WTC11 (cell line): ENCODE results near the gene COL26A1. TPM values are rescaled to one million over a fixed set of nuclear protein-coding genes. Genes with fewer than 3 reads are reported as not detected.

Source experiments
- ATAC-seq: fragments of 200-7000 bp; cut with Tn5 transposase; 2 replicates; pipeline ENCODE4 v1.10.0; 2021; ENCODE audit warnings: mild to moderate bottlenecking, moderate library complexity
- CTCF ChIA-PET: fragments of 300-600 bp; sonication (Branson Sonifier 250); formaldehyde crosslinking; loops from one replicate; lab custom pipeline; 2021; ENCODE audit warnings: antibody characterized with exemption; lab: Charles Lee
- POLR2A ChIA-PET: fragments of 350-600 bp; sonication (Branson Sonifier 250); formaldehyde crosslinking; loops from one replicate; lab custom pipeline; 2021; ENCODE audit warnings: antibody characterized with exemption; lab: Charles Lee
- DNase-seq: peaks from one replicate; pipeline ENCODE4 v3.0.0; 2021; ENCODE audit warnings: low spot score
- H3K27ac Mint-ChIP-seq: 2 replicates; pipeline ENCODE4 v1.8.0; 2021; ENCODE audit warnings: mixed read lengths
- H3K27me3 Mint-ChIP-seq: 2 replicates; pipeline ENCODE4 v1.8.0; 2021; ENCODE audit warnings: low read depth, mild to moderate bottlenecking, moderate library complexity, mixed read lengths
- H3K36me3 Mint-ChIP-seq: 2 replicates; pipeline ENCODE4 v1.8.0; 2021; ENCODE audit warnings: mixed read lengths
- H3K4me1 Mint-ChIP-seq: 2 replicates; pipeline ENCODE4 v1.8.0; 2022; ENCODE audit warnings: mixed read lengths
- H3K4me3 Mint-ChIP-seq: 2 replicates; pipeline ENCODE4 v1.8.0; 2021; ENCODE audit warnings: mild to moderate bottlenecking, moderate library complexity, mixed read lengths
- H3K9me3 Mint-ChIP-seq: 2 replicates; pipeline ENCODE4 v1.8.0; 2021; ENCODE audit warnings: mixed read lengths
- ARID4B ChIP-seq: sonication (generic); formaldehyde crosslinking; IDR thresholded peaks from 2 replicates; pipeline ENCODE4 v1.8.0; 2023; ENCODE audit warnings: missing genetic modification reagents, mild to moderate bottlenecking, borderline replicate concordance
- ATF1 ChIP-seq: sonication (generic); formaldehyde crosslinking; IDR thresholded peaks from 2 replicates; pipeline ENCODE4 v1.8.1; 2023; ENCODE audit warnings: mild to moderate bottlenecking, moderate library complexity, missing genetic modification reagents
- ATF2 ChIP-seq: sonication (generic); formaldehyde crosslinking; IDR thresholded peaks from 2 replicates; pipeline ENCODE4 v1.8.1; 2022; ENCODE audit warnings: low read depth, missing genetic modification reagents, borderline replicate concordance
- CREM ChIP-seq: sonication (generic); formaldehyde crosslinking; IDR thresholded peaks from 2 replicates; pipeline ENCODE4 v1.8.1; 2022; ENCODE audit warnings: mild to moderate bottlenecking, missing genetic modification reagents, moderate library complexity
- ETV6 ChIP-seq: sonication (generic); formaldehyde crosslinking; IDR thresholded peaks from 2 replicates; pipeline ENCODE4 v1.8.1; 2022; ENCODE audit warnings: mild to moderate bottlenecking, missing genetic modification reagents
- FOXP1 ChIP-seq: sonication (generic); formaldehyde crosslinking; IDR thresholded peaks from 2 replicates; pipeline ENCODE4 v1.8.0; 2022; ENCODE audit warnings: missing genetic modification reagents, mild to moderate bottlenecking, moderate library complexity, borderline replicate concordance
- JAZF1 ChIP-seq: fragments of 250-450 bp; sonication (Bioruptor Pico); IDR thresholded peaks from 2 replicates; pipeline ENCODE4 v1.9.0; 2021; ENCODE audit warnings: moderate library complexity, mild to moderate bottlenecking, inconsistent platforms
- KAT7 ChIP-seq: sonication (generic); formaldehyde crosslinking; IDR thresholded peaks from 2 replicates; pipeline ENCODE4 v1.8.1; 2023; ENCODE audit warnings: missing genetic modification reagents, mild to moderate bottlenecking, borderline replicate concordance
- MAX ChIP-seq: sonication (generic); formaldehyde crosslinking; IDR thresholded peaks from 2 replicates; pipeline ENCODE4 v1.8.0; 2022; ENCODE audit warnings: mild to moderate bottlenecking, missing genetic modification reagents
- NFYB ChIP-seq: sonication (generic); formaldehyde crosslinking; conservative IDR thresholded peaks from 2 replicates; pipeline ENCODE4 v1.8.0; 2022; ENCODE audit warnings: low read depth, missing genetic modification reagents
- NR2C2 ChIP-seq: sonication (generic); formaldehyde crosslinking; IDR thresholded peaks from 2 replicates; pipeline ENCODE4 v1.8.0; 2022; ENCODE audit warnings: mild to moderate bottlenecking, missing genetic modification reagents
- PREB ChIP-seq: sonication (generic); formaldehyde crosslinking; IDR thresholded peaks from 2 replicates; pipeline ENCODE4 v1.8.1; 2022; ENCODE audit warnings: mild to moderate bottlenecking, missing genetic modification reagents, moderate library complexity, borderline replicate concordance
- RORB ChIP-seq: fragments of 250-450 bp; sonication (Bioruptor Pico); IDR thresholded peaks from 2 replicates; pipeline ENCODE4 v1.9.0; 2021; ENCODE audit warnings: mild to moderate bottlenecking
- TCF7 ChIP-seq: sonication (generic); formaldehyde crosslinking; IDR thresholded peaks from 2 replicates; pipeline ENCODE4 v1.8.0; 2022; ENCODE audit warnings: mild to moderate bottlenecking, low read depth, missing genetic modification reagents, moderate library complexity
- ZBTB21 ChIP-seq: sonication (generic); formaldehyde crosslinking; IDR thresholded peaks from 2 replicates; pipeline ENCODE4 v1.8.1; 2023; ENCODE audit warnings: mild to moderate bottlenecking, missing genetic modification reagents, borderline replicate concordance
- ZNF263 ChIP-seq: sonication (generic); formaldehyde crosslinking; IDR thresholded peaks from 2 replicates; pipeline ENCODE4 v1.8.1; 2022; ENCODE audit warnings: low read depth, mild to moderate bottlenecking, moderate library complexity, missing genetic modification reagents
- ZNF396 ChIP-seq: fragments of 250-450 bp; sonication (Bioruptor Pico); IDR thresholded peaks from 2 replicates; pipeline ENCODE4 v1.8.0; 2021; ENCODE audit warnings: mild to moderate bottlenecking, moderate library complexity, borderline replicate concordance
- ZNF416 ChIP-seq: fragments of 250-450 bp; sonication (Bioruptor Pico); IDR thresholded peaks from 2 replicates; pipeline ENCODE4 v1.9.0; 2021; ENCODE audit warnings: mild to moderate bottlenecking, inconsistent platforms
- total RNA-seq: library from RNA; stranded (reverse); gene quantifications from 3 replicates; pipeline ENCODE4 v1.2.3, GENCODE V29; 2021

COL26A1 gene
- total RNA-seq, 1 experiment from 2014 or later: 64.4 TPM

GRCh38 chr7:101436221-101436735 is 73.6 kb downstream of the COL26A1 start:
- Mint-ChIP-seq H3K27ac (peak overlapping the region; percentile 53; the same call in 1 of the 2 replicates), H3K36me3 (no peaks in the 10 kb centered on the region), H3K9me3 (no peaks in the 10 kb centered on the region), H3K4me3 (no peak overlapping the region), H3K4me1 (peaks cover 26% of the 10 kb centered on the region), H3K27me3 (no peaks in the 10 kb centered on the region)
- POLR2A ChIA-PET: interaction anchor here (1.1 kb wide), 1 partner anchor 128 kb away, joined by 3 read pairs; no protein-coding TSS in a partner anchor
- ATAC-seq (no peak), DNase-seq (no peak)
- CTCF ChIA-PET: interaction anchor here (1.2 to 4.0 kb wide), 5 partner anchors 24 to 167 kb away, joined by 3 to 37 read pairs (median 5); partner anchors contain the start of gene IFT22
- TF ChIP-seq ATF2 (CRISPR knock-in tag) (no peak), FOXP1 (CRISPR knock-in tag) (no peak), NFYB (CRISPR knock-in tag) (no peak), KAT7 (CRISPR knock-in tag) (no peak)

- no peaks in the 10 kb centered on the region for H3K9me3 Mint-ChIP-seq
- peak overlapping the region; percentile 79 for H3K27ac Mint-ChIP-seq
- no peaks in the 10 kb centered on the region for H3K36me3 Mint-ChIP-seq
- peak; percentile 87 for ATAC-seq
- peaks cover 26% of the 10 kb centered on the region for H3K4me1 Mint-ChIP-seq
- ChIA-PET CTCF (interaction anchor here (0.7 to 4.0 kb wide), 21 partner anchors 17 to 244 kb away, joined by 3 to 37 read pairs (median 4); partner anchors contain the start of genes COL26A1, IFT22, PLOD3 and ZNHIT1), POLR2A (interaction anchor here (0.6 to 1.2 kb wide), 5 partner anchors 58 to 610 kb away, joined by 3 to 8 read pairs (median 6); partner anchors contain the start of genes COL26A1 and EPHB4)
- DNase-seq: peak; percentile 94
- H3K4me3 Mint-ChIP-seq: no peak overlapping the region
- no peaks in the 10 kb centered on the region for H3K27me3 Mint-ChIP-seq
- TF ChIP-seq TCF7 (no peak), NR2C2 (CRISPR knock-in tag) (no peak), ZNF263 (CRISPR knock-in tag) (no peak), MAX (CRISPR knock-in tag) (peak; percentile 68; the same call in 1 of the 2 replicates), ETV6 (CRISPR knock-in tag) (0 out of 2 replicates have a peak, but pooled peaks have one; percentile 13), ZBTB21 (CRISPR knock-in tag) (no peak), ATF1 (CRISPR knock-in tag) (no peak), ARID4B (CRISPR knock-in tag) (no peak), CREM (no peak), KAT7 (CRISPR knock-in tag) (no peak)
Observed at GRCh38 chr7:101436857-101437576, 74.3 kb downstream of the COL26A1 start.

- H3K4me1 Mint-ChIP-seq: peaks cover 6% of the 10 kb centered on the region
- ATAC-seq: no peak
- no peak overlapping the region for H3K4me3 Mint-ChIP-seq
- peak overlapping the region; percentile 40; the same call in 1 of the 2 replicates for H3K27ac Mint-ChIP-seq
- no peak for DNase-seq
- no peaks in the 10 kb centered on the region for H3K27me3 Mint-ChIP-seq
- ChIA-PET CTCF (no interaction called here), POLR2A (no interaction called here)
- no peaks in the 10 kb centered on the region for H3K9me3 Mint-ChIP-seq
- no peaks in the 10 kb centered on the region for H3K36me3 Mint-ChIP-seq
- TF ChIP-seq NR2C2 (CRISPR knock-in tag): no peak
- TF ChIP-seq PREB (CRISPR knock-in tag): no peak
- TF ChIP-seq ZNF396 (CRISPR knock-in tag): no peak
- no peak for TF ChIP-seq ZNF416
- no peak for TF ChIP-seq ZBTB21 (CRISPR knock-in tag)
- TF ChIP-seq ARID4B (CRISPR knock-in tag): no peak
- TF ChIP-seq RORB (CRISPR knock-in tag): no peak
- no peak for TF ChIP-seq JAZF1 (CRISPR knock-in tag)
Observed at GRCh38 chr7:101441890-101442289, 79.2 kb downstream of the COL26A1 start.
